Endothelial cell of umbilical vein (primary cell): ENCODE data around the gene L3MBTL2. TPM values are rescaled to one million over a fixed set of nuclear protein-coding genes. Genes with fewer than 3 reads are reported as not detected.

ENCODE experiments used
- BruUV-seq: library from RNA; stranded (reverse); fragments of 400-500 nt; replicated peaks from 2 replicates; lab custom pipeline; 2021; lab: Mats Ljungman, UMichigan
- CTCF ChIA-PET: fragments of 300-600, 350-600 bp; sonication (Branson Sonifier 250); formaldehyde crosslinking; loops from one replicate; lab custom pipeline; 2021; ENCODE audit warnings: antibody characterized with exemption, inconsistent platforms; lab: Charles Lee
- POLR2A ChIA-PET: fragments of 300-600, 350-600 bp; sonication (Branson Sonifier 250); formaldehyde crosslinking; loops from one replicate; lab custom pipeline; 2021; ENCODE audit warnings: antibody characterized with exemption, inconsistent platforms; lab: Charles Lee
- DNase-seq: peaks from one replicate; pipeline ENCODE4 v3.0.0-alpha.2; 2011; ENCODE audit warnings: low read depth, low spot score
- FAIRE-seq: peaks from 2 replicates; lab custom pipeline; 2011; peaks lifted over from hg19 to GRCh38; lab: Jason Lieb, UNC
- H2AFZ ChIP-seq: 2 replicates; pipeline ENCODE4 v1.6.0; 2012; ENCODE audit warnings: low read depth, low read length, control low read depth, inconsistent platforms
- H3K27ac ChIP-seq: 2 replicates; pipeline ENCODE4 v1.5.1; 2011; ENCODE audit warnings: low read depth, mild to moderate bottlenecking, control low read depth, low read length, moderate library complexity; ENCODE audit not compliant: insufficient read depth
- H3K27me3 ChIP-seq, 2 experiments: 2 replicates each; pipeline versions ENCODE4 v1.6.0 to v1.6.1; 2011; ENCODE audit warnings: low read length in 2 of 2, mixed read lengths in 1 of 2; ENCODE audit not compliant: control insufficient read depth in 2 of 2, insufficient read depth in 2 of 2
- H3K36me3 ChIP-seq, 2 experiments: 2 replicates in 1 of 2; 3 replicates in 1 of 2; pipeline ENCODE4 v1.5.1; 2011; ENCODE audit warnings: low read length in 2 of 2, mild to moderate bottlenecking in 1 of 2, moderate library complexity in 1 of 2; ENCODE audit not compliant: control insufficient read depth in 2 of 2, insufficient read depth in 2 of 2; ENCODE audit errors: extremely low read depth in 1 of 2
- H3K4me1 ChIP-seq: 3 replicates; pipeline ENCODE4 v1.5.1; 2011; ENCODE audit warnings: mild to moderate bottlenecking, low read length; ENCODE audit not compliant: control insufficient read depth, insufficient read depth; ENCODE audit errors: extremely low read depth
- H3K4me2 ChIP-seq: 2 replicates; pipeline ENCODE4 v1.6.1; 2011; ENCODE audit warnings: low read length, control low read depth, mixed read lengths; ENCODE audit not compliant: insufficient read depth
- H3K4me3 ChIP-seq, 3 experiments: fragments of 200-600 bp in 1 of 3; sonication (generic), shearing (Covaris generic) in 1 of 3; replicated peaks in 1 of 3; 2 replicates each; pipeline ENCODE4 v1.5.1; 2011 to 2016; ENCODE audit warnings: control low read depth in 3 of 3, low read length in 3 of 3, mild to moderate bottlenecking in 2 of 3, inconsistent platforms in 1 of 3, low read depth in 1 of 3, moderate library complexity in 1 of 3; ENCODE audit not compliant: insufficient read depth in 1 of 3
- H3K79me2 ChIP-seq: 2 replicates; pipeline ENCODE4 v1.6.0; 2012; ENCODE audit warnings: low read length, inconsistent platforms; ENCODE audit not compliant: control insufficient read depth, insufficient read depth
- H3K9ac ChIP-seq: replicated peaks from 2 replicates; pipeline ENCODE3; 2011; ENCODE audit warnings: low read length, control low read depth; ENCODE audit not compliant: insufficient read depth; ENCODE audit errors: extremely low read depth
- H3K9me1 ChIP-seq: replicated peaks from 3 replicates; pipeline ENCODE4 v1.6.0; 2011; ENCODE audit warnings: mild to moderate bottlenecking, low read length; ENCODE audit not compliant: control insufficient read depth, insufficient read depth; ENCODE audit errors: extremely low read depth
- H3K9me3 ChIP-seq: replicated peaks from 2 replicates; pipeline ENCODE4 v1.5.1; 2012; ENCODE audit warnings: low read length, inconsistent platforms; ENCODE audit not compliant: control insufficient read depth, insufficient read depth
- H4K20me1 ChIP-seq: replicated peaks from 2 replicates; pipeline ENCODE3; 2011; ENCODE audit warnings: mild to moderate bottlenecking, low read length; ENCODE audit not compliant: control insufficient read depth, insufficient read depth; ENCODE audit errors: extremely low read depth
- CTCF ChIP-seq, 2 donors: IDR thresholded peaks; 1 replicate in 1 of 2; 2 replicates in 1 of 2; pipeline ENCODE4 v1.5.1; 2011; ENCODE audit warnings: low read length in 2 of 2, mild to moderate bottlenecking in 2 of 2, moderate library complexity in 2 of 2, control low read depth in 1 of 2, inconsistent platforms in 1 of 2, low read depth in 1 of 2; ENCODE audit not compliant: insufficient read depth in 1 of 2; ENCODE audit errors: extremely low read depth in 1 of 2
- EZH2 ChIP-seq: IDR thresholded peaks from 2 replicates; pipeline ENCODE4 v1.6.1; 2012; ENCODE audit warnings: borderline replicate concordance, low read depth, mild to moderate bottlenecking, moderate library complexity, low read length, inconsistent platforms; ENCODE audit not compliant: severe bottlenecking
- FOS ChIP-seq: IDR thresholded peaks from 2 replicates; pipeline ENCODE4 v1.6.1; 2011; ENCODE audit warnings: mild to moderate bottlenecking, low read length, moderate library complexity, borderline replicate concordance; ENCODE audit not compliant: insufficient read depth
- GATA2 ChIP-seq: IDR thresholded peaks from 2 replicates; pipeline ENCODE4 v1.7.0; 2011; ENCODE audit warnings: low read depth, mild to moderate bottlenecking, moderate library complexity, mixed read lengths, low read length; ENCODE audit not compliant: insufficient read length, insufficient read depth
- JUN ChIP-seq: IDR thresholded peaks from 2 replicates; pipeline ENCODE4 v1.6.1; 2011; ENCODE audit warnings: borderline replicate concordance, low read depth; ENCODE audit not compliant: insufficient read length, insufficient read depth
- MAX ChIP-seq: IDR thresholded peaks from 2 replicates; pipeline ENCODE4 v1.6.1; 2011; ENCODE audit not compliant: insufficient read depth, insufficient read length
- POLR2A ChIP-seq: IDR thresholded peaks from 2 replicates; pipeline ENCODE4 v1.6.1; 2012; ENCODE audit warnings: low read depth, mild to moderate bottlenecking, control low read depth, low read length
- dilution Hi-C: fragments of 300-500 bp; cut with MboI; formaldehyde crosslinking; loops from one replicate; pipeline ENCODE4 v1.15.0; 2019; ENCODE audit warnings: low sequenced_read_pairs; ENCODE audit not compliant: extremely low pct_ligation_motif_present
- intact Hi-C: fragments of 100-400 bp; cut with micrococcal nuclease; formaldehyde crosslinking; loops from one replicate; pipeline ENCODE4 v1.10.0; 2022
- polyA plus RNA-seq, 4 experiments: library from polyadenylated mRNA; depleted of rRNA in 3 of 4; stranded (reverse) in 3 of 4; unstranded in 1 of 4; fragments of >200 nt; gene quantifications; 2 replicates each; pipeline versions ENCODE4 v1.2.1 to v1.2.3, GENCODE V29; 2011 to 2012; ENCODE audit warnings: missing spikeins in 1 of 4
- total RNA-seq: library from RNA; stranded (reverse); gene quantifications from 2 replicates; pipeline ENCODE4 v1.2.3, GENCODE V29; 2021

The L3MBTL2 gene
- total and polyA plus RNA-seq, 2 donors (not counting 3 experiments of a cell fraction or from before 2014, with no cell fraction given): 28.2 to 34.9 TPM

- H2AFZ ChIP-seq: no peak overlapping the region
- ChIA-PET CTCF (interaction anchor here (1.3 to 1.5 kb wide), 2 partner anchors 9 to 14 kb away, joined by 4 to 6 read pairs; no protein-coding TSS in a partner anchor), POLR2A (no interaction called here)
- H3K27me3 ChIP-seq: no peaks in the 10 kb centered on the region
- no TSS peak for BruUV-seq
- no peaks in the 10 kb centered on the region for H3K9me1 ChIP-seq
- FAIRE-seq (no peak), DNase-seq (no peak)
- TF ChIP-seq CTCF (IDR thresholded peaks at IDR 0.05; ENCODE audit: extremely low read depth in 1 of 2, insufficient read depth in 1 of 2, low read depth in 1 of 2, low read length in 2 of 2) (no peak), MAX (no peak), FOS (no peak), POLR2A (no peak), GATA2 (no peak), EZH2 (no peak), JUN (no peak)
- H4K20me1 ChIP-seq: no peaks in the 10 kb centered on the region
- no peak overlapping the region for H3K4me3 ChIP-seq
- dilution Hi-C loops: no loop called here
- H3K27ac ChIP-seq: no peak overlapping the region
- H3K4me1 ChIP-seq: peaks cover 12% of the 10 kb centered on the region
- intact Hi-C loops: loop anchor here (2.0 kb wide), 1 partner anchor 15 kb away; no protein-coding TSS in a partner anchor
- no peaks in the 10 kb centered on the region for H3K9me3 ChIP-seq
- H3K9ac ChIP-seq: no peak overlapping the region
- peaks cover 0 to 6% of the 10 kb centered on the region in 2 experiments for H3K36me3 ChIP-seq
- H3K79me2 ChIP-seq: no peaks in the 10 kb centered on the region
- H3K4me2 ChIP-seq: no peak overlapping the region
Observed at GRCh38 chr22:41215926-41216325, 10.8 kb downstream of the L3MBTL2 start.
